Naive thymus-derived CD4-positive, alpha-beta T cell (primary cell): ENCODE data around the gene TPD52L2. TPM values are rescaled to one million over a fixed set of nuclear protein-coding genes. Genes with fewer than 3 reads are reported as not detected.
A peak's percentile ranks its signal among the peaks of the same experiment; 100 is the strongest.

Source experiments
- ATAC-seq: fragments of 150-1000 bp; cut with Tn5 transposase; 2 replicates; pipeline ENCODE4 v1.10.0; 2021; ENCODE audit warnings: mild to moderate bottlenecking, moderate library complexity
- CTCF ChIA-PET: fragments of 350-600 bp; sonication (Branson Sonifier 250); formaldehyde crosslinking; loops from one replicate; lab custom pipeline; 2021; ENCODE audit warnings: antibody characterized with exemption; lab: Charles Lee
- POLR2A ChIA-PET: fragments of 350-600 bp; sonication (Branson Sonifier 250); formaldehyde crosslinking; loops from one replicate; lab custom pipeline; 2021; ENCODE audit warnings: antibody characterized with exemption, inconsistent platforms; lab: Charles Lee
- DNase-seq, 9 donors: peaks; one replicate each; pipeline versions ENCODE4 v3.0.0 to v3.0.0-alpha.2; 2020 to 2022; ENCODE audit warnings: mixed read lengths in 1 of 9
- H3K27ac ChIP-seq: one replicate; pipeline ENCODE4 v1.7.0; 2013; ENCODE audit warnings: mild to moderate bottlenecking, low read depth, low read length, moderate library complexity
- H3K27me3 ChIP-seq, 2 donors: one replicate each; pipeline ENCODE4 v1.7.0; 2013; ENCODE audit warnings: low read length in 2 of 2, mild to moderate bottlenecking in 2 of 2, moderate library complexity in 2 of 2; ENCODE audit not compliant: control insufficient read depth in 2 of 2, insufficient read depth in 2 of 2
- H3K36me3 ChIP-seq, 3 experiments: 1 replicate in 2 of 3; 2 replicates in 1 of 3; pipeline ENCODE4 v1.7.0; 2013; ENCODE audit warnings: low read length in 3 of 3, mild to moderate bottlenecking in 3 of 3, moderate library complexity in 1 of 3; ENCODE audit not compliant: insufficient read depth in 3 of 3, control insufficient read depth in 2 of 3
- H3K4me1 ChIP-seq, 2 donors: one replicate each; pipeline ENCODE4 v1.7.0; 2013; ENCODE audit warnings: low read length in 2 of 2, mild to moderate bottlenecking in 2 of 2, moderate library complexity in 1 of 2; ENCODE audit not compliant: control insufficient read depth in 2 of 2, insufficient read depth in 2 of 2
- H3K4me3 ChIP-seq: 2 replicates; pipeline ENCODE4 v1.7.0; 2013; ENCODE audit warnings: mild to moderate bottlenecking, low read length
- H3K9me3 ChIP-seq, 3 experiments: 1 replicate in 2 of 3; 2 replicates in 1 of 3; pipeline ENCODE4 v1.7.0; 2013; ENCODE audit warnings: low read length in 3 of 3; ENCODE audit not compliant: control insufficient read depth in 2 of 3
- H3K27ac Mint-ChIP-seq, 9 donors: one replicate each; pipeline ENCODE4 v1.8.0; 2020 to 2022; ENCODE audit warnings: mixed read lengths in 9 of 9, mild to moderate bottlenecking in 8 of 9, moderate library complexity in 5 of 9, inconsistent platforms in 2 of 9
- H3K27me3 Mint-ChIP-seq, 5 donors: one replicate each; pipeline ENCODE4 v1.8.0; 2021 to 2022; ENCODE audit warnings: mixed read lengths in 5 of 5, mild to moderate bottlenecking in 1 of 5
- H3K36me3 Mint-ChIP-seq, 5 donors: one replicate each; pipeline ENCODE4 v1.8.0; 2020 to 2022; ENCODE audit warnings: mixed read lengths in 5 of 5, mild to moderate bottlenecking in 3 of 5, inconsistent platforms in 1 of 5
- H3K4me1 Mint-ChIP-seq, 7 donors: one replicate each; pipeline ENCODE4 v1.8.0; 2020 to 2022; ENCODE audit warnings: mixed read lengths in 7 of 7, mild to moderate bottlenecking in 3 of 7, inconsistent platforms in 1 of 7
- H3K4me3 Mint-ChIP-seq, 10 donors: one replicate each; pipeline ENCODE4 v1.8.0; 2020 to 2022; ENCODE audit warnings: mild to moderate bottlenecking in 10 of 10, mixed read lengths in 10 of 10, moderate library complexity in 6 of 10, inconsistent platforms in 2 of 10
- H3K9me3 Mint-ChIP-seq, 11 donors: one replicate each; pipeline ENCODE4 v1.8.0; 2020 to 2022; ENCODE audit warnings: mixed read lengths in 11 of 11, mild to moderate bottlenecking in 4 of 11, inconsistent platforms in 1 of 11, moderate library complexity in 1 of 11
- intact Hi-C, 2 donors: fragments of 100-400 bp; cut with micrococcal nuclease; formaldehyde crosslinking; loops; one replicate each; pipeline ENCODE4 v1.15.1; 2023
- polyA plus RNA-seq, 2 donors: library from polyadenylated mRNA; unstranded; fragments of 300-500 nt; fragmentation: Illumina TruSeq; gene quantifications; one replicate each; pipeline ENCODE4 v1.2.3, GENCODE V29; 2021
- total RNA-seq, 6 experiments: library from RNA in 5 of 6; stranded (reverse) in 5 of 6; gene quantifications; 1 replicate in 5 of 6; 2 replicates in 1 of 6; pipeline ENCODE4 v1.2.3 and lab custom pipeline; 2021 to 2026

Gene TPD52L2
- total and polyA plus RNA-seq, 7 experiments from 2014 or later, result 33.7 to 84.0 (median 47.5) TPM

GRCh38 chr20:63934271-63935068 is 69.4 kb downstream of the TPD52L2 start:
- POLR2A ChIA-PET, result interaction anchor here (0.6 to 1.0 kb wide), 2 partner anchors 9 to 16 kb away, joined by 3 read pairs; no protein-coding TSS in a partner anchor

GRCh38 chr20:63935447-63935846 is 70.4 kb downstream of the TPD52L2 start:
- peaks cover 0 to 32% (median 6%) of the 10 kb centered on the region in 5 donors for H3K36me3 Mint-ChIP-seq
- CTCF ChIA-PET, result interaction anchor here (0.6 kb wide), 1 partner anchor 21 kb away, joined by 3 read pairs; no protein-coding TSS in a partner anchor
- no peak for ATAC-seq

More at GRCh38 chr20:63934271-63935068, 69.4 kb downstream of the TPD52L2 start:
- DNase-seq, result no peak
- Mint-ChIP-seq H3K4me3 (no peak overlapping the region), H3K27me3 (no peaks in the 10 kb centered on the region), H3K9me3 (peaks cover 0 to 2% (median 0%) of the 10 kb centered on the region in 11 donors), H3K4me1 (peaks cover 0 to 9% (median 3%) of the 10 kb centered on the region in 7 donors), H3K27ac (peak overlapping the region in 4 of 9 donors; percentile 13 to 67 (median 38)), H3K36me3 (peaks cover 0 to 38% (median 6%) of the 10 kb centered on the region in 5 donors)
- Histone ChIP-seq H3K27me3 (no peaks in the 10 kb centered on the region), H3K9me3 (no peaks in the 10 kb centered on the region), H3K36me3 (peaks cover 0 to 74% (median 13%) of the 10 kb centered on the region in 3 experiments), H3K4me1 (no peaks in the 10 kb centered on the region), H3K4me3 (no peak overlapping the region), H3K27ac (no peak overlapping the region)
- peak; percentile 38 for ATAC-seq
- CTCF ChIA-PET, result interaction anchor here (0.6 to 0.9 kb wide), 2 partner anchors 17 to 355 kb away, joined by 3 read pairs; no protein-coding TSS in a partner anchor
- intact Hi-C loops, result no loop called here

DNA sequence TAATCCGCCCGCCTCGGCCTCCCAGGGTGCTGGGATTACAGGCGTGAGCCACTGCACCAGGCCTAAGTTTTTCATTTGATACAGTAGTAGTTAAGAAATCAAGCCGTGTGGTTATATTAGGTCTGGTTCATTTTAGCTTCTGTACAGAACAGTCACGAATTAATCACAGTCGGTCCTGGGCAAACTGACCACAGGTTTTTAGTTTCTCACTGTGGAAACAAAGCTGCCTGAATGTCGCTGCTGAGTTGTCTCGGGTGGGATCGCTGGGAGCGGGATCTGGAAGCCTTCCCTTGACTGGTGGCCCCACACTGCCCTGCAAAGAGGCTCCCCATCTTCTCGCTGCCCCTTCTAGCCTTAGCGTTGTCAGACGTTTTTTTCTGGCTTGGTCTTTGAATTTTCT is 72.5 kb downstream of the TPD52L2 start:
- Mint-ChIP-seq H3K27me3 (no peaks in the 10 kb centered on the region), H3K4me1 (peaks cover 0 to 23% (median 14%) of the 10 kb centered on the region in 7 donors), H3K36me3 (peaks cover 0 to 19% (median 6%) of the 10 kb centered on the region in 5 donors), H3K9me3 (peaks cover 0 to 2% (median 0%) of the 10 kb centered on the region in 11 donors), H3K27ac (peak overlapping the region in 2 of 9 donors; percentile 21), H3K4me3 (peak overlapping the region in 1 of 10 donors; percentile 9)
- intact Hi-C loops, result no loop called here
- Histone ChIP-seq H3K4me1 (peaks cover 5 to 13% of the 10 kb centered on the region in 2 donors), H3K36me3 (peaks cover 0 to 62% (median 8%) of the 10 kb centered on the region in 3 experiments), H3K9me3 (no peaks in the 10 kb centered on the region), H3K27me3 (no peaks in the 10 kb centered on the region), H3K4me3 (no peak overlapping the region), H3K27ac (no peak overlapping the region)
- POLR2A ChIA-PET, result no interaction called here
- ATAC-seq (no peak), DNase-seq (no peak)
- CTCF ChIA-PET, result interaction anchor here (0.6 kb wide), 1 partner anchor 8 kb away, joined by 3 read pairs; no protein-coding TSS in a partner anchor

More at GRCh38 chr20:63935447-63935846, 70.4 kb downstream of the TPD52L2 start:
- no peak for DNase-seq
- H3K27ac Mint-ChIP-seq, result peak overlapping the region in 3 of 9 donors; percentile 18 to 66 (median 38)
- no peaks in the 10 kb centered on the region for H3K9me3 ChIP-seq
- POLR2A ChIA-PET, result interaction anchor here (0.6 to 1.0 kb wide), 2 partner anchors 10 to 17 kb away, joined by 3 read pairs; no protein-coding TSS in a partner anchor
- H3K4me3 Mint-ChIP-seq, result no peak overlapping the region
- H3K36me3 ChIP-seq, result peaks cover 0 to 73% (median 10%) of the 10 kb centered on the region in 3 experiments
- no peaks in the 10 kb centered on the region for H3K4me1 ChIP-seq
- intact Hi-C loops, result no loop called here
- H3K4me1 Mint-ChIP-seq, result peaks cover 0 to 9% (median 3%) of the 10 kb centered on the region in 7 donors
- H3K27ac ChIP-seq, result no peak overlapping the region
- peaks cover 0 to 2% (median 0%) of the 10 kb centered on the region in 11 donors for H3K9me3 Mint-ChIP-seq
- H3K4me3 ChIP-seq, result no peak overlapping the region
- no peaks in the 10 kb centered on the region for H3K27me3 Mint-ChIP-seq
- no peaks in the 10 kb centered on the region for H3K27me3 ChIP-seq

DNA sequence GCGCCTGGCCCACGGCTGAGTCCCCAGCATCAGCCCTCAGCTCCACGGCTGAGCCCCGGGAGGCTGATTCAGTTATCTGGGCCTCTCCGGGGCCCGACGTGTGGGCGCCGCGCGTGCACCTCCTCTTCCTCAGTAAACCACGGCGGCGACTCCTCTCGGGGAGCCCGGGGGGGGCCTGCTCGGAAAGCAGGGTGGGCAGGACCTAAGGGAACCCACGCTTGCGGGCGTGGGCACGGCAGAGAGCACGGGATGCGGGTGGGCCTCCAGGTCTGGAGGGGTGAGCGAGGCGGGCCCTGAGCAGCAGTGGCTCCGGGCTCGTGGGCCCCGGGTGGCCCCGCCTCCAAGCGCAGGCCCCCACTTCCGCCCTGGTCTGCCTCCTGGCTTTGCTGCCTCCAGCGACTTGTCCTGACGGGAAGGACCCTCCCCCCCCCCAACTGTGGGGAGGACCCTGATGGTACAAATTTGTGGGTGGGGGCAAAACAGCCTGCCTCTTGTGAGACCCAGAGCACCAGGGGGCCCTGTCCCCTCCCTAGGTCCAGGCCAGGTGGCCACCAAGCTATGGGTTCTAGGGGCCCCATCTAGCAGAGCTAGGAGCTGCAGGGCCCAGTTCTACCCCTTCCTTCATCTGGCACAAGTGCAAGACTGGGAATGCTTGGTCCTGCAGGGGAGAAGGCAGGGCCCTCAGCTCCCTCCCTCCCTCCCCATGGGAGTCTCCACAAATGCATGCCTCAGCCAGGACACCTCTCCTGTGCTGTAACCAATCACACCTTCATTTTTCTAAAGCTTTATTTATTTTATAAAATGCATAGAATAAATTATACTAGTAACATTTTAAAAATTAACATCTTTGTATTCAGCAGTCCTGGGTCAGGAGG is 74.2 kb downstream of the TPD52L2 start:
- CTCF ChIA-PET, result no interaction called here
- Histone ChIP-seq H3K27me3 (no peaks in the 10 kb centered on the region), H3K9me3 (no peaks in the 10 kb centered on the region), H3K36me3 (peaks cover 0 to 60% (median 12%) of the 10 kb centered on the region in 3 experiments), H3K4me1 (peaks cover 7 to 16% of the 10 kb centered on the region in 2 donors), H3K4me3 (no peak overlapping the region), H3K27ac (no peak overlapping the region)
- Mint-ChIP-seq H3K9me3 (peaks cover 0 to 2% (median 0%) of the 10 kb centered on the region in 11 donors), H3K4me1 (peaks cover 0 to 26% (median 15%) of the 10 kb centered on the region in 7 donors), H3K36me3 (peaks cover 0 to 19% (median 6%) of the 10 kb centered on the region in 5 donors), H3K27me3 (no peaks in the 10 kb centered on the region), H3K4me3 (no peak overlapping the region), H3K27ac (no peak overlapping the region)
- no peak for ATAC-seq
- DNase-seq, result peak in 2 of 9 donors; percentile 8 to 9
- POLR2A ChIA-PET, result interaction anchor here (0.6 kb wide), 1 partner anchor 139 kb away, joined by 3 read pairs; no protein-coding TSS in a partner anchor
- intact Hi-C loops, result no loop called here

DNA sequence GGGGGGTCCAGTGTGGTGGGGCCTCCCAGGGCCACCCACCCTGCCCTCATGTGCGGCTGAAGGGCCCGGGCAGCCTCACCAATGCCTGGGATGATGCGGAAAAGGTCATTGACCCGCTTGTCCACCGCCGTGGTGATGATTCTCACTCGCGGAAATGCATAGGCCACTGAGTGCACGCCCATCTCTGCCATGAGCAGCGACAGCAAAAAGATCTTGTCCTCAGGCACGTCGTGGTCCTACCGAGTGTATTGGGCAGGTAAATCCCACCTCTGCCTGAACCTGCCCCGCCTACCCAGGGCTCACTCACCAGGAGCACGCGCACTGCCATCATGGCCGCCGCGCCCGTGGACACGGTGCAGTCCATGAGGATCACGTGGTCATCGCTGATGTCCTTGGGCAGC is 75.0 kb downstream of the TPD52L2 start:
- CTCF ChIA-PET, result no interaction called here
- no peak overlapping the region for H3K4me3 Mint-ChIP-seq
- H3K36me3 Mint-ChIP-seq, result peaks cover 0 to 15% (median 6%) of the 10 kb centered on the region in 5 donors
- no peak for ATAC-seq
- peak overlapping the region in 1 of 9 donors; percentile 22 for H3K27ac Mint-ChIP-seq
- no peak for DNase-seq
- H3K27me3 Mint-ChIP-seq, result no peaks in the 10 kb centered on the region
- H3K9me3 Mint-ChIP-seq, result peaks cover 0 to 2% (median 0%) of the 10 kb centered on the region in 11 donors
- POLR2A ChIA-PET, result interaction anchor here (0.6 to 1.4 kb wide), 2 partner anchors 39 to 138 kb away, joined by 3 read pairs; no protein-coding TSS in a partner anchor
- no peaks in the 10 kb centered on the region for H3K9me3 ChIP-seq
- H3K4me1 ChIP-seq, result peaks cover 7 to 16% of the 10 kb centered on the region in 2 donors
- H3K36me3 ChIP-seq, result peaks cover 0 to 60% (median 8%) of the 10 kb centered on the region in 3 experiments
- no peak overlapping the region for H3K27ac ChIP-seq
- peaks cover 0 to 26% (median 17%) of the 10 kb centered on the region in 7 donors for H3K4me1 Mint-ChIP-seq
- H3K4me3 ChIP-seq, result no peak overlapping the region
- H3K27me3 ChIP-seq, result no peaks in the 10 kb centered on the region
- intact Hi-C loops, result no loop called here
